Parathyroid adenoma (tissue), 2 donors: ENCODE measurements around the gene DUSP1.
A peak's percentile ranks its signal among the peaks of the same experiment; 100 is the strongest.

ENCODE experiments used
- H2AFZ ChIP-seq: fragments of 300-600 bp; sonication (generic); one replicate; pipeline ENCODE4 v1.7.0; 2017; ENCODE audit warnings: antibody characterized with exemption, mild to moderate bottlenecking
- H3K27ac ChIP-seq: fragments of 300-600 bp; sonication (generic); one replicate; pipeline ENCODE4 v1.7.0; 2017
- H3K27me3 ChIP-seq: fragments of 300-600 bp; sonication (generic); one replicate; pipeline ENCODE4 v1.7.0; 2017; ENCODE audit warnings: low read length; ENCODE audit not compliant: control insufficient read depth, insufficient read depth
- H3K36me3 ChIP-seq: fragments of 300-600 bp; sonication (generic); one replicate; pipeline ENCODE4 v1.7.0; 2017; ENCODE audit warnings: low read length; ENCODE audit not compliant: control insufficient read depth, insufficient read depth
- H3K4me1 ChIP-seq: fragments of 300-600 bp; sonication (generic); one replicate; pipeline ENCODE4 v1.7.0; 2017; ENCODE audit warnings: control low read depth
- H3K4me2 ChIP-seq: fragments of 300-600 bp; sonication (generic); one replicate; pipeline ENCODE4 v1.7.0; 2017; ENCODE audit warnings: low read length
- H3K4me3 ChIP-seq: fragments of 300-600 bp; sonication (generic); one replicate; pipeline ENCODE4 v1.7.0; 2017; ENCODE audit warnings: low read depth, low read length
- H3K79me2 ChIP-seq: fragments of 300-600 bp; sonication (generic); one replicate; pipeline ENCODE4 v1.7.0; 2017; ENCODE audit warnings: control low read depth
- H3K9ac ChIP-seq: fragments of 300-600 bp; sonication (generic); one replicate; pipeline ENCODE4 v1.7.0; 2017; ENCODE audit warnings: mild to moderate bottlenecking
- H3K9me3 ChIP-seq: fragments of 300-600 bp; sonication (generic); one replicate; pipeline ENCODE4 v1.7.0; 2017; ENCODE audit warnings: low read length; ENCODE audit not compliant: control insufficient read depth
- CTCF ChIP-seq: fragments of 300-600 bp; sonication (generic); IDR thresholded peaks from one replicate; pipeline ENCODE4 v1.7.0; 2017; ENCODE audit warnings: antibody characterized with exemption, mild to moderate bottlenecking
- donor health status: primary hyperparathyroidism.

Gene DUSP1

GRCh38 chr5:172748341-172748843 is 22.6 kb downstream of the DUSP1 start:
- H3K4me3 ChIP-seq: no peak overlapping the region
- no peaks in the 10 kb centered on the region for H3K36me3 ChIP-seq
- H3K27me3 ChIP-seq: no peaks in the 10 kb centered on the region
- no peaks in the 10 kb centered on the region for H3K79me2 ChIP-seq
- H2AFZ ChIP-seq: no peak overlapping the region
- TF ChIP-seq CTCF: no peak
- no peaks in the 10 kb centered on the region for H3K4me1 ChIP-seq
- H3K9me3 ChIP-seq: no peaks in the 10 kb centered on the region
- H3K4me2 ChIP-seq: no peak overlapping the region
- peak overlapping the region; percentile 48 for H3K27ac ChIP-seq
- no peak overlapping the region for H3K9ac ChIP-seq

- Histone ChIP-seq H3K27me3 (no peaks in the 10 kb centered on the region), H3K9ac (no peak overlapping the region), H3K36me3 (no peaks in the 10 kb centered on the region), H3K79me2 (no peaks in the 10 kb centered on the region), H3K9me3 (no peaks in the 10 kb centered on the region), H3K4me1 (no peaks in the 10 kb centered on the region), H2AFZ (no peak overlapping the region), H3K4me2 (no peak overlapping the region), H3K27ac (no peak overlapping the region), H3K4me3 (no peak overlapping the region)
- TF ChIP-seq CTCF: no peak
Measured at GRCh38 chr5:172747471-172747870, 23.5 kb downstream of the DUSP1 start.

- no peaks in the 10 kb centered on the region for H3K4me1 ChIP-seq
- no peak for TF ChIP-seq CTCF
- H3K79me2 ChIP-seq: no peaks in the 10 kb centered on the region
- H2AFZ ChIP-seq: no peak overlapping the region
- H3K27me3 ChIP-seq: no peaks in the 10 kb centered on the region
- H3K4me2 ChIP-seq: no peak overlapping the region
- no peaks in the 10 kb centered on the region for H3K36me3 ChIP-seq
- H3K9me3 ChIP-seq: no peaks in the 10 kb centered on the region
- H3K27ac ChIP-seq: no peak overlapping the region
- H3K4me3 ChIP-seq: no peak overlapping the region
- H3K9ac ChIP-seq: no peak overlapping the region
Measured at GRCh38 chr5:172746725-172747124, 24.3 kb downstream of the DUSP1 start.

GRCh38 chr5:172745838-172746237 is 25.2 kb downstream of the DUSP1 start:
- H3K27ac ChIP-seq: no peak overlapping the region
- no peak overlapping the region for H3K9ac ChIP-seq
- no peaks in the 10 kb centered on the region for H3K36me3 ChIP-seq
- H3K9me3 ChIP-seq: no peaks in the 10 kb centered on the region
- H3K4me2 ChIP-seq: no peak overlapping the region
- no peaks in the 10 kb centered on the region for H3K27me3 ChIP-seq
- no peak overlapping the region for H2AFZ ChIP-seq
- H3K4me1 ChIP-seq: no peaks in the 10 kb centered on the region
- no peaks in the 10 kb centered on the region for H3K79me2 ChIP-seq
- no peak overlapping the region for H3K4me3 ChIP-seq
- TF ChIP-seq CTCF: no peak

- no peak overlapping the region for H2AFZ ChIP-seq
- no peaks in the 10 kb centered on the region for H3K4me1 ChIP-seq
- H3K27ac ChIP-seq: no peak overlapping the region
Measured at GRCh38 chr5:172745406-172745805, 25.6 kb downstream of the DUSP1 start.

More at GRCh38 chr5:172745406-172745805, 25.6 kb downstream of the DUSP1 start:
- H3K9ac ChIP-seq: no peak overlapping the region
- no peaks in the 10 kb centered on the region for H3K36me3 ChIP-seq
- H3K9me3 ChIP-seq: no peaks in the 10 kb centered on the region
- no peaks in the 10 kb centered on the region for H3K79me2 ChIP-seq
- H3K4me2 ChIP-seq: no peak overlapping the region
- no peaks in the 10 kb centered on the region for H3K27me3 ChIP-seq
- no peak overlapping the region for H3K4me3 ChIP-seq
- TF ChIP-seq CTCF: no peak
